Esophagus squamous epithelium (tissue), 5 donors: ENCODE data around the gene SAA2. TPM values are rescaled to one million over a fixed set of nuclear protein-coding genes. Genes with fewer than 3 reads are reported as not detected.

ENCODE experiments used
- DNase-seq: peaks from one replicate; lab custom pipeline; 2025; lab: John Stamatoyannopoulos, UW
- H3K27ac ChIP-seq, 4 donors: fragments of 200-600 bp; sonication (generic); one replicate each; pipeline ENCODE4 v1.5.1; 2016 to 2019; ENCODE audit warnings: mild to moderate bottlenecking in 1 of 4
- H3K27me3 ChIP-seq, 4 donors: fragments of 200-600 bp; sonication (generic); 1 replicate in 3 of 4; 2 replicates in 1 of 4; pipeline versions ENCODE4 v1.5.1 to v1.6.0; 2017 to 2021; ENCODE audit warnings: antibody characterized with exemption in 1 of 4
- H3K36me3 ChIP-seq, 3 donors: fragments of 200-600 bp; sonication (generic); one replicate each; pipeline ENCODE4 v1.5.1; 2016 to 2019
- H3K4me1 ChIP-seq, 3 donors: fragments of 200-600 bp; sonication (generic); one replicate each; pipeline ENCODE4 v1.5.1; 2017 to 2019
- H3K4me3 ChIP-seq, 4 donors: fragments of 200-600 bp; sonication (generic); 1 replicate in 3 of 4; 2 replicates in 1 of 4; pipeline ENCODE4 v1.5.1; 2016 to 2019; ENCODE audit warnings: mild to moderate bottlenecking in 2 of 4, moderate library complexity in 1 of 4
- H3K9me3 ChIP-seq, 3 donors: fragments of 200-600 bp; sonication (generic); one replicate each; pipeline ENCODE4 v1.5.1; 2016 to 2019
- POLR2A ChIP-seq, 4 donors: fragments of 450-650 bp; IDR thresholded peaks; one replicate each; pipeline ENCODE4 v1.6.1; 2017; ENCODE audit warnings: antibody characterized with exemption in 4 of 4, mild to moderate bottlenecking in 4 of 4, moderate library complexity in 3 of 4
- WGBS, 2 donors: methylation state at CpG; one replicate each; pipeline ENCODE4 v1.1.5; 2018; 5-methylcytosine and 5-hydroxymethylcytosine counted together
- intact Hi-C: fragments of 100-400 bp; cut with DNase I; formaldehyde crosslinking; loops from one replicate; pipeline ENCODE4 v1.15.0; 2022
- total RNA-seq, 4 donors: library from RNA; depleted of rRNA; stranded (reverse); fragments of >200 nt; gene quantifications; one replicate each; pipeline ENCODE4 v1.1.0, GENCODE V29; 2016
- TF ChIP-seq, protein P1 (sequence below), 6 experiments: fragments of 450-650 bp in 4 of 6; fragments of 200-600 bp in 2 of 6; sonication (generic) in 2 of 6; IDR thresholded peaks; one replicate each; pipeline ENCODE4 v1.5.1; 2016 to 2019; ENCODE audit warnings: antibody characterized with exemption in 6 of 6, mild to moderate bottlenecking in 4 of 6, moderate library complexity in 4 of 6
- donor health status: DM: yes; HTN: yes; CAD: no.

SAA2 gene
- total RNA-seq, 4 donors from 2014 or later, result 5.4 to 79.8 (median 12.9) TPM; not detected in 1

DNA sequence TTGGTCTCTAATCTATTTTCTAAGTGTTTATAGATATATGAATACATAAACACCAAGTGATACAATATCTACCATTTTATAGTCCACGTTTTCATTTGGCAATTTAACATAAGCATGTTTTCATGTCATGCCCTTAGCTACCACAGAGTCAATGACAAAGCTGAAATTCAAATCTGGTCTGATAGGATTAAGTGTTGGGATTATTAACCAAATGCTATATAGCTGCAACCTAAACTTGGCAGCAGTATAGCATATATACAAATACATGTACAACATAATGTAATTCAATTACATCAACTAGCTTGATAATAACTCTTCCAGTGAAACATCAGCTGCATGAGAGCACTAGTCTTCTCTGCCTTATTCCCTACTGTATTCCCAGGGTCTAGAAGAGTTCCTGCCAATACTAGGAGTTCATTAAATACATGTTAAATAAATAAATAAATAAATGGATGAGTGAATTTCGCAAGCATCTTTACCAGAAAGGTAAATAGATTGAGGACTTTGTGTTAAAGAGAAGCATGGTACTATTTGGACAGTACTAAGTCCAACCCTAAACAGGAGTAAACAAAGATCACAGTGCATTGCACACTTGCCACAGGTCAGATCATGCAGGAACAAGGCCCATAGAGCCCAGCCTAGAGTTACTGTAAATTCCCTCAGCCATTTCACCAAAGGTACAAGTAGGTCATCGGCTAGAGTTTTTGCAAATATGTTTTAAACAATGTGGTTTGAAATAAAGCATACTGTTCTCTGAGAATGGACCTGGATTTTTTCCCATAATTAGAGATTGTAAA is 24.7 kb downstream of the SAA2 start:
- 43 to 64% methylated on average over 3 of the region's 3 CpGs for WGBS, 2 donors
- Histone ChIP-seq H3K27me3 (no peaks in the 10 kb centered on the region), H3K9me3 (no peaks in the 10 kb centered on the region), H3K27ac (no peak overlapping the region), H3K4me3 (no peak overlapping the region), H3K36me3 (no peaks in the 10 kb centered on the region), H3K4me1 (no peaks in the 10 kb centered on the region)
- TF ChIP-seq, protein P1, sequence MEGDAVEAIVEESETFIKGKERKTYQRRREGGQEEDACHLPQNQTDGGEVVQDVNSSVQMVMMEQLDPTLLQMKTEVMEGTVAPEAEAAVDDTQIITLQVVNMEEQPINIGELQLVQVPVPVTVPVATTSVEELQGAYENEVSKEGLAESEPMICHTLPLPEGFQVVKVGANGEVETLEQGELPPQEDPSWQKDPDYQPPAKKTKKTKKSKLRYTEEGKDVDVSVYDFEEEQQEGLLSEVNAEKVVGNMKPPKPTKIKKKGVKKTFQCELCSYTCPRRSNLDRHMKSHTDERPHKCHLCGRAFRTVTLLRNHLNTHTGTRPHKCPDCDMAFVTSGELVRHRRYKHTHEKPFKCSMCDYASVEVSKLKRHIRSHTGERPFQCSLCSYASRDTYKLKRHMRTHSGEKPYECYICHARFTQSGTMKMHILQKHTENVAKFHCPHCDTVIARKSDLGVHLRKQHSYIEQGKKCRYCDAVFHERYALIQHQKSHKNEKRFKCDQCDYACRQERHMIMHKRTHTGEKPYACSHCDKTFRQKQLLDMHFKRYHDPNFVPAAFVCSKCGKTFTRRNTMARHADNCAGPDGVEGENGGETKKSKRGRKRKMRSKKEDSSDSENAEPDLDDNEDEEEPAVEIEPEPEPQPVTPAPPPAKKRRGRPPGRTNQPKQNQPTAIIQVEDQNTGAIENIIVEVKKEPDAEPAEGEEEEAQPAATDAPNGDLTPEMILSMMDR (IDR thresholded peaks at IDR 0.05), result no peak
- TF ChIP-seq POLR2A (IDR thresholded peaks at IDR 0.05), result no peak
- DNase-seq, result no peak
- intact Hi-C loops, result no loop called here

DNA sequence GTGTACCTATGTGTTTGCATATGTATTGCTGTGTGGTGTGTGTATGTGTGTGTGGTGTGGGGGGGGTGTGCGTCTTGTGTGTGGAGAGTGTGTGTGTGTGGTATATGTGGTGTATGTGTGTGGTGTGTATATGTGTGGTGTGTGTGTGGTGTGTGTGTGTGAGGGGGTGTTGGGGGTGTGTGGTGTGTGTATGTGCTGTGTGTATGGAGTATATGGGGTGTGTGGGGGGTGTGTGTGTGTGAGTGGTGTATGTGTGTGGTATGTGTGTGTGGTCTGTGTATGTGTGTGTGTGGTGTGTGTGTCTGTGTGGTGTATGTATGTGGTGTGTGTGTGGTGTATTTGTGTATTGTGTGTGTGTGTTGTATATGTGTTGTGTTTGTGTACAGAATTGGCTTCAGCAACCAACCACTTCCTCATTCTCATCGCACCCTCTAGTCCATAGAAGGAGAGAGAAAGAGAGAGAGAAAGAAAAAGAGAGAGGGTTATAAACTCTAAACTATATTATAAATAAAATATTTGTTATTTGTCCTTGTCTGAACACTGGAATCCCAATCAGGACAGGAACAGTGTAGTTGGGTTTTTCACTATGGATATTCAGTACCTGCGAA is 25.6 kb downstream of the SAA2 start:
- intact Hi-C loops, result no loop called here
- WGBS, 2 donors, result 91 to 93% methylated on average over 3 of the region's 3 CpGs
- H3K27ac ChIP-seq, result no peak overlapping the region
- DNase-seq, result no peak
- TF ChIP-seq, protein P1 (IDR thresholded peaks at IDR 0.05), result no peak
- no peak for TF ChIP-seq POLR2A (IDR thresholded peaks at IDR 0.05)
- H3K36me3 ChIP-seq, result no peaks in the 10 kb centered on the region
- no peak overlapping the region for H3K4me3 ChIP-seq
- no peaks in the 10 kb centered on the region for H3K9me3 ChIP-seq
- no peaks in the 10 kb centered on the region for H3K4me1 ChIP-seq
- no peaks in the 10 kb centered on the region for H3K27me3 ChIP-seq

DNA sequence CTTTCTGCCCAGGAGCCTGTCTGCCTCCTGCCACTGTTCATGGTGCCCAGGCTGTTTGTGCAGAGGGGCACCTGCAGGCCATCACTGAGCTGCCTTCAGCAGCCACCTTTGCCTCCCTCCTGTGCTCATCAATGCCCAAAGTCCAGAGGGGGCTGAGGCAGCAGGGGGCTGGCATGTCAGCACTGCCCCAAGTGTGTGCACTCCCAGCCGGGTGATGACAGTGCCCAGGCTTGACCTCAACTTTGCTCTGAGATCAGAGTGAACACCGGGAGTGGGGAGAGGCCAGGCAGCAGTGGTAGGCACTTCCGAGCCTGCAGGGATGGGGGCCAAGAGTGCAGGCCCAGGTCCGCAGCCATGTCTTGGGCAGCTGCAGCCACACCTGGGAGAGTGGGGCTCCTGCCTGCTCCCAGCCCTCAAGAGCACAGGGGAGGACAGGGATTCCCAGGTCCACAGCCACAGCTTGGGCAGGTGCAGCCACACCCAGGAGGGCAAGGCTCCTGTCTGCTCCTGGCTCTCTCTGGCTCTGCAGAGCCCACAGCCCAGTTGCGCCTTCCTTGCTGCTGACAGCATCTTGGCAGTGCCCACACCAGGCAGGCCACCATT is 27.1 kb downstream of the SAA2 start:
- no peak for TF ChIP-seq POLR2A (IDR thresholded peaks at IDR 0.05)
- no peak overlapping the region for H3K4me3 ChIP-seq
- no peaks in the 10 kb centered on the region for H3K27me3 ChIP-seq
- DNase-seq, result no peak
- intact Hi-C loops, result no loop called here
- 80 to 100% methylated on average over 1 of the region's 5 CpGs for WGBS, 2 donors
- no peak overlapping the region for H3K27ac ChIP-seq
- no peaks in the 10 kb centered on the region for H3K9me3 ChIP-seq
- no peaks in the 10 kb centered on the region for H3K4me1 ChIP-seq
- no peaks in the 10 kb centered on the region for H3K36me3 ChIP-seq

DNA sequence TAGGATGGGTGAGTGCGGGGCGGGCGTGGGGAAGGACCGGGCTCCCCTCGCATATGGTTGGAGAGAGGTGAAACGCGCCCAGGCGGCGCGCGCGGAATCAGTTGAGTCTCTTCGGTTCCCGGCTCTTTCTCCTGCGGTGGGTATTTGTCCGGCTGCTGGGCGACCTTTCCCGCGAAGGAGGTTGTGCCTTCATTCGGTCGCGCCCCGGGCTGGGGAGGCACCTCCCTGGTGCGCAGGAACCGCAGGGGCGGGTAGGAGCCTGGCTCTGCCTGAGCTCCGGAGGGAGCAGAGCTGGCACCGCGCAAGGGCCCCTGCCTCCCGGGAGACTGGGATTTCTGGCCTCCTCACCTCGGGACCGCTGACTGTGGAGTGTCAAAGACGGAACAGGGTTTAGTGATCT is 39.4 kb downstream of the SAA2 start:
- DNase-seq, result no peak
- Histone ChIP-seq H3K27ac (no peak overlapping the region), H3K9me3 (no peaks in the 10 kb centered on the region), H3K4me1 (no peaks in the 10 kb centered on the region), H3K27me3 (peaks cover 0 to 47% (median 0%) of the 10 kb centered on the region in 4 donors), H3K36me3 (no peaks in the 10 kb centered on the region), H3K4me3 (no peak overlapping the region)
- WGBS, 2 donors, result 30 to 36% methylated on average over 20 of the region's 33 CpGs
- TF ChIP-seq, protein P1 (IDR thresholded peaks at IDR 0.05), result no peak
- no peak for TF ChIP-seq POLR2A (IDR thresholded peaks at IDR 0.05)
- intact Hi-C loops, result no loop called here

DNA sequence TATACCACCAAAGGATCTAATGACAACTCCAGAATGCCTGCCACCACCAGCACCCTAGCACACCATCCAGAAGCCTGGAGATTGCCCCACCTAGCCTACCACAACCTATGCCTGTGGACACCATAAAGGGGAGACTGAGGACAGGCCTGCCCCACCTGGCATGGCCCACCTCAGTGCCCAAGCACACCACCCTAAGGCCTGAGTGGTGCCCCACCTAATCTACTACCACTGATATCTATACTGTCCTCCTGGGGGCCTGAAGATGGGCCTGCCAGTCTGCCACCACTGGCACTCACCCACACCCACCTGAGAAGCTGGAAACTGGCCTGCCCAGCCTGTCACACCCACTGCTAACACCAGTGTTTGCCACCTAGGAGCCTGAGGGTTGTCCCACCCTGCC is 43.7 kb downstream of the SAA2 start:
- H3K4me3 ChIP-seq, result no peak overlapping the region
- TF ChIP-seq POLR2A (IDR thresholded peaks at IDR 0.05), result no peak
- TF ChIP-seq, protein P1 (IDR thresholded peaks at IDR 0.05), result no peak
- peaks cover 0 to 41% (median 0%) of the 10 kb centered on the region in 4 donors for H3K27me3 ChIP-seq
- no peak for DNase-seq
- H3K36me3 ChIP-seq, result no peaks in the 10 kb centered on the region
- H3K4me1 ChIP-seq, result no peaks in the 10 kb centered on the region
- intact Hi-C loops, result no loop called here
- H3K27ac ChIP-seq, result no peak overlapping the region
- H3K9me3 ChIP-seq, result no peaks in the 10 kb centered on the region
